Fibroblast of skin of scalp (primary cell): ENCODE data around the gene GNAQ.

Experiments
- DNase-seq: peaks from one replicate; pipeline ENCODE4 v3.0.0-alpha.2; 2013

Gene GNAQ

DNA sequence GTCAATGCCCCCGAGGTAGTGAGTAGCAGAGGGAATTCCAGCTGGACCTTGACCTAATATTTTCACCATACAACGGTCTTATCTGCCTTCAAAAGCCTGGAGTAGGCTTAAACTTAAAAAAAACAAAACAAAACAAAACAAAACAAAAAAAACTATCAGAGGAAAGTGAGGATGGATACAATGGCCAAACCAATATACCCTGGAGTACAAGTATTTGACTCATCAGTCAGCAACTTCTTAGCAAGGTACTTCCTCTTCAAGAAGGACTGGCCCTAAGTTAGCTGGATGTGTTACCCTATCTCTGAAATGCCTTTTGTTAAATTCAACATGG lies 222.9 kb downstream of the GNAQ start:
- DNase-seq: no peak

DNA sequence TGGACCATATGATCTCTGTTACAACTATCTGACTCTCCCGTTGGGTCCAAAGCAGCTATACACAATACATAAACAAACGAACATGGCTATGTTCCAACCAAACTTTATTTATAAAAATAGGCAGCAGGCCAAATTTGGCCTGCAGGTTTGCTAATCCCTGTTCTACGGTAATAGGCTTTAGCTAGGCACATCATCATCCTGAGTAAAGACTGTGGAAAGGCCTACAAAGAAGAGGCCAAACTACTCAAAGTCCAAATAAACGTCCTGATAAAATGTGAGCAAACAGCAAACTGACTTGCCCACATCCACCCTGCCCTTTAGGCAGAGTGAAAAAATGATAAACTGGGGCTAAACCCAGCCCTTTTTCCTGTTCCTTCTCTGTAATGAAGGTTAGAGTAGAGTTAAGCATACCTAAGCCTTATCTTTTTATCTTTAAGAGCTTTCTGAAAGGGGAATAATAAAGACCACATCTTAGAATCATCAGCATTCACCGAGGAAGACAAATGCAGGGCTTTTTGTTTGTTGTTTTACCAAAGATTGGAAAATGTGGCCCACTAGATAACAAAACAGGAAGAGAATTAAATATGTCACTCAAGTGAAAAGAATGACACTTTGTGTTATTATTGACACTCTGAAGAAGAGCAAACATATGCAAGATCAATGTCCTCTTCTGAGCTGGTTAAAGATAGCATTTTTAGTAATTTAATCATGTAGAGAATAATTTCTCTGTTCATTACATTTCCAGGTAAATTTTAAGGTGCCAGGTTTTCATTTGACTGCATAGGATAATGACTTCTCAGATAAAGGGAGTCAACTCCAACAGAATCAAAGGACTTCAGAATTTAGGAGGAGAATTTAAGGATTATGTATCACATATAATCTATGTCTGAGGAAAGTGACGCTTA lies 223.5 kb downstream of the GNAQ start:
- DNase-seq: no peak

DNA sequence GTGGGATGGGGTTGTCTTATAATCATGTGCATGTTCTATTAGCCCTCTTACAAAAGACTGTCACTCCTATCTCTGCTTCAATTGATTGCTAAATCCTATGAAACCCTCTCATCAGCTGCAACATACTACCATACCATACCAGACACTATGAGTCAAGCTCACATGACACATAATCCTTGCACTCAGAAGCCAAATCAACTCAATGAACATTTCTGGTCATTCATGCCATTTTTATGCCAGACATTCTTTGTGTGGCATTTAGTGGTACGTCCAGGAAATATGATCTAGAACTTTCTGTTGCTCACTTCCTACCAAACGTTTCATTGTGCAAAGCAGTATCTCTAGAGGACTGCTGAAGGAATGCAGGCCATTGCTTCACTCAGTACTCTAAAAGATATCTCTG lies 224.3 kb downstream of the GNAQ start:
- DNase-seq: peak; percentile 94

DNA sequence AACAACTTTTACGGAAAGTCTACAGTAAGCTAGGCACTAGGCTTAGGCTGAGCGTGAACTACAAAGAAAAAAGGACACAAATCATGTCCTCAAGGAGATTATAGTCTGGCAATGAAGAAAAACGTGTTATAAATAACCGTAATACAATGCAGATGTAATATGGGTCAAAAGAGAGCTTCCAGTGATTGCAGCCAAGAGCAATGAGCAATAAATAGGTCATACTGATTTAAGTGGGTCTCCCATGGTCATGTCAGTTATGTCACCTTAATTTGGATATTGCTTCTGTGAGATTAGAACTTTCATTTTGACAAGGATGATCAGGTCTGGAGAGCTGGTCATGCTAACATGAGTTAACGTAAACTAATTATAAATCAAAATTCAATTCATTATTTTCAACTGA lies 224.9 kb downstream of the GNAQ start:
- no peak for DNase-seq

DNA sequence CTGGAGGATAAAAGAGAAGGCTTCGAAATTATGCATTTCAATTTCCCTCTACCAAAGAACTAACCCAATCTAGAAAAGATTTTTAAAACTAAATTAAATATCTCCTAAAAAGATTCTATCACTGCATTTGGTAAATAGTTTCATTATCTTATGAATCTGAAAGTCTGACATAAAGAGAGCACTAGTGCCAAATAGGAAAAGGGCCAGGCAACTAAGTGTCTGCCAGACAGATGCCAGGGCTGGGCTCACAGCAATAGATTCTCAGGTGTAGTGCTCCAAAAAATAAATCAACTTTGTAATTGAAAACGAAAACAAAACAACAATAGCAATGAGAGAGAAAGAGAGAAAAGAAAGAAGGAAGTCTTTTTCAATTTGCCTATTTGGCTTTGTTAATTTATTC lies 225.8 kb downstream of the GNAQ start:
- no peak for DNase-seq

DNA sequence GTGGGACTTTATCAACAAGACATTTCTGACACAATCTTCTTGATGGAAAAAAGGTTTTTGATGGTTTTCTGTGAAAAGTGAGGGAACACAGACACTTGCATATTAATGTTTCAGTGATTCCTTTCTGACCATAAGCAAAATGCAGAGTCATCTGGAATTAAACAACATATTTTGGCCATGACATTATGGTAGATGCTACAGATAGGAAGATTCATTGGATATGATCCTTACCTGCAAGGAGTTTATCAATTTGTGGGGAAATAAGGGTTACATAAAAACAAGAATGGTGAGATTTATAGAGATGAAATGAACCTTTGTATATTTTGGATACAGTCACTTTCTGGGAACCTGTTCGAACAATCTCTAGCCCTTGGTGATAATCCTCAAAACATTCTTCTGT lies 228.2 kb downstream of the GNAQ start:
- no peak for DNase-seq

DNA sequence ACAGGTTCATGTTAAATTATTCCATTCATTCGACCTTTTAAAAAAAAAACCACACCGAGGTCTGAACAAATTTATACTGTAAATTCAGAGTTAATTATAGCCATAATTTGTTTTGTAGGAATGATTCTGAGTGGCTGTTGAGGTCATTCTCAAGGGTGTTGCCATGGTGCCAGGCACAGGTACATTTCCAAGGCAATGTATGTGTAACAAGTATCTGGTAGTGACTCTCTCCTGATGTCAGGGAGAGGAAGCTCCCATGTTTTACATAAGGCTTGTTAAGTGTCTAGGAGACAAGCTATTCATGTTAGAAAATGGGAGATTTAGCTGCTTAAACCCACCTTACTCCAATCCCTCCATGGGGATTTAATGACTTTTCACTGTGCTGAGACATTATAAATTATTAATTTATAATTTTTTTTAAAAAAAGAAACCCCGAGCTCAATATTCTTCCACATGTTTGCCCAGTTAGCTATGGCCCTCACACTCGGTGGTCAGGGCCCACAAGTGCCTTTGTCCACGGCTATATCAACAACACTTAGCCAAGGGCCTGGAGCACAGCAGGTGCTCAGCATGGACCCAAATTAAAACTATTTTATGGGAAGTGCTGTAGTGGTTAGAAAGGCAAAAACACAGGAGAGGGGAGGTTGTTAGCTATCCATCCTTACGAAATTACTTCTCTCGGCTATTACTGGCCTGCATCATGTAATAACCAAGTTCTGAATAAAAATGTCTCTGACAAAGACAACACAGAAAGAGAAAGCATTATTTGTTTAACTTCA lies 228.9 kb downstream of the GNAQ start:
- no peak for DNase-seq

DNA sequence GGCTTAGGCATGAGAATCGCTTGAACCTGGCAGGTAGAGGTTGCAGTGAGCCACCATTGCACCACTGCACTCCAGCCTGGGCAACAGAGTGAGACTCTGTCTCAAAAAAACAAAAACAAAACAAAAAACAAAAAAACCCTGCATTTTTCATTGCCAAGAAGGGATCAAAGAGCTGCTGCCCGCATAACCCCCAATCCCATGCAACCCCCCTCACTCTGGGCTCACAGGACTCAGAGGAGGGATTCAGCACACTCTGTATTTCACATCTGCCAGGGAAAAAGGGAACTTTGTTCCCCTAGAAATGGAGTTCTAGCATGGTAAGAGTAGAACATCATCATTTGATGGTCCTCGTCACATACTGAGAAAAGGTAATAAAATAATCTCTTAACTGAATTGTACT lies 229.5 kb downstream of the GNAQ start:
- no peak for DNase-seq

DNA sequence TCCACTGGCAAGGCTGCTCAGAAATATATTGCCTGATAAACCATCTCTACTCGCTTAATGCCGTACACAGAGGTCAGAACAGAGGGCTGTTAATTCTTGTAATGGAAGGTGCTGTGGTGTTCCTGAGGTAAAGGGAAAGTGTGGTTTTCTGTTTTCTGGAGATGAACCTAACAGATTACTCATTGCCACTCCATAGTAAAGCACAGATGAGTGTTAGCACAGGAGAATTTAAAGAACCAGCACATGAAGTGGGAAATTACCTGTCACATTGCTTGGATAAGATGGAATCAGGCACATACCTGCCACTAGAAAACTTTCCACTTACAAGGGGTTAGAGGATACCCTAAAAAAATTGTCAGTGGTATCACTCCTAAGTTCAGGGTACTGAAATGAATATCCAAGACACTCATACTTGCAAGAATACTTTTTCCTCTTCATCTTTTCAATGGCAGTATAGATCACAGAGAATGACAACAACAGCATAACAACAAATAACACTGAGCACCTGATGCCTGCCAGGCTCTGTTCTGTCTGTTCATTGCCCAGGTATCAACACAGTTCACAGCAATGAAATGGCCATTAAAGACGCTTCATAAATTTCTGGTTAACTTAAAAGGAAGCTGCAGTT lies 230.6 kb downstream of the GNAQ start:
- no peak for DNase-seq

DNA sequence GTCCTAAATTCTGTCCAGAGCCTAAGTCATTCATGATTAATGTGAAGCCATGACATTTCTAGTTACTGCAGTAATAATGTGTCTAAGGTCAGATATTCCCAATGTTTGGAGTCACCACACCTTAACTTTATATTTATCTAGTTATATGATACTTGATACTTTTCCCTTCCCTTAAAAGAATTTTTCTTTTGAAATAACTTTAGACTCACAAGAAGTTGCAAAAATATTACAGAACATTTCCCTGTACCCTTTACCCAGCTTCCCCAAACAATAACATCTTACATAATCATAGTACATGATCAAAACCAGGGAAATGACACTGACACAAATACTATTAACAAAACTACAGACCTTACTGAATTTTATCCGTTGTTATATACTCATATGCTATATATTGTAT lies 233.5 kb downstream of the GNAQ start:
- no peak for DNase-seq

DNA sequence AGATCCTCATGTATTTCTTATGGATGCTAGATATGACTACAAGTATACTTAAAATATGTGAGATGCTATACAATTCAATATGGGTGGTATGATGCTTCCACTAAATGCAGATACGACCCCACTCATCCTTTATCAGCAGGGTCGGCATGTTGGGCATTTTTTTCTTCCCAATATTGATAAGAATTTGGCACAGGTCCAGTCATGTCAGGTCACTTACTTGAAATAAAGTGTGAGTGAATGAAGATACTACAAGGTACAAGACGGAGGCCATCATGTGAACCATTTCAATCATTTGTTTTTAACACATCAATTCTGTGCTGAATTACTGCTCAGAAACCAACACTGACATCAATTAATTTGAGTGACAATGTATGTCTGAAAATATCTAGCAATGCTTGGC lies 236.6 kb downstream of the GNAQ start:
- DNase-seq: no peak

DNA sequence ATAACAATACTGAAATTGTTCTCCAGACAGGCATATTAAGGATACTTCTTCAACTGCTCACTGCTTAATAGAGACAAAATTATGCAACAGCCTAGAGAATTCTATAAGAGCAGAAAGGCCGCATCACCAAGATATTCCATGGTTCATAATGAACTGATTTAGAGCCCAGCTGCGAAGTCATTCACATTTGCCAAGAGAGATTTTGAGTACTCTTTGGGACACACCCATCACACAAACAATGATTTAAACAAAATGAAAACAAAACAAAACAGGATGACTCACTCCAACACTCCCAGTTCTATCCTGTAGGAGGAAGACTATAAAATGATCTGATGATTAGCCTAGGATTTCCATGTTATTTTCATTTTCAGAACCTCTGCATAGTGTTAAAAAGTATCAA lies 237.8 kb downstream of the GNAQ start:
- DNase-seq: peak; percentile 37

DNA sequence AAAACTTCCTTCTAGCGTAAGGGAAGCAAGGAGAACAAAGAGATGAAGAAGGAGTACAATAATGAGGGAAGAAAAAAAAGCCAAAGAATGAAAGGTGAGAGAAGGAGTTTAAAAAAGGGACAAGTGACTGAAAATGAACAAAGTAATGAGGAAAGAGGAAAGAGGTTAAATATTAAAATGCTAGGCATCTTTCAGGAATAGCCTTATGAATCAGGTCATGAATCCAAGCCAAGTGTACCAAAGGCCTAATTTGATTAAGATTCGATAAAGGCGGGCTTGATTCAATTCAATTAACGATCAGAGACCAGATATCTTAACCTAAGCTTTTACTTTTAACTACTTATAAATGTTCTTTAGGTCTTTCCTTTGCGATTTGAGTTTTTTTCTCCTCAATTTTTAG lies 241.7 kb downstream of the GNAQ start:
- no peak for DNase-seq

DNA sequence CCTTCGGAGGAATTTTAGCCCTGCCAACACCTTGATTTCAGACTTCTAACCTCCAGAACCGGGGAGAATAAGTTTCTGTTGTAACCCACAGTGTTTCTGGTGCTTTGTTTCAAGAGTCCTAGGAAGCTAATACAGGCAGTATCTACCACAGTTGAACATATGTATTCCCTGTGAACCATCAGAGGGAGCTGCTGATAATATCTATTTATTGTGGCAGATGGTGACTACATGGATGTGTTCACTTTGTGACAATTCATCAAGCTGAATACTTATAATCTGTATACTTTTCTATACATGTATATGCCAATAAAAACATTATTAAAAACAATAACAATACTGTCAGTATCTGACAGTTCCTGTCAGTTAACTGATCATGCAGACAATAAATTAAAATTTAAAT lies 246.3 kb downstream of the GNAQ start:
- no peak for DNase-seq

DNA sequence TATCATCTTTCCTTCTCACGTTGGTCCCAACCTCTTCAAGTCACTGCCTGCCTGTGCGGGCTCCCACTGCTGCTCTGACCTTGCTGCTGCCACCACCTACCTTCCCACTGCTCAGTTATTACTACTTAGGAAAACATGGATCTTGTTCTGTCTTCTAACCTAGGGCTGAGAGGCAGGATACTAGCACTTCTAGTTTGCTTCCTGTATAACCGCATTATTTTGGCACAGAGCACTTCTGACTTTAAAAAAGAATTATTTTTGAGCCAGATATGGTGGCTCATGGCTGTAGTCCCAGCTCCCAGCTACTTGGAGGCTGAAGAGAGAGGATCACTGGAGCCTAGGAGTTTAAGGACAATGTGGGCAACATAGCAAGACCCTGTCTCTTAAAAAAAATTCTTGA lies 248.1 kb downstream of the GNAQ start:
- no peak for DNase-seq

DNA sequence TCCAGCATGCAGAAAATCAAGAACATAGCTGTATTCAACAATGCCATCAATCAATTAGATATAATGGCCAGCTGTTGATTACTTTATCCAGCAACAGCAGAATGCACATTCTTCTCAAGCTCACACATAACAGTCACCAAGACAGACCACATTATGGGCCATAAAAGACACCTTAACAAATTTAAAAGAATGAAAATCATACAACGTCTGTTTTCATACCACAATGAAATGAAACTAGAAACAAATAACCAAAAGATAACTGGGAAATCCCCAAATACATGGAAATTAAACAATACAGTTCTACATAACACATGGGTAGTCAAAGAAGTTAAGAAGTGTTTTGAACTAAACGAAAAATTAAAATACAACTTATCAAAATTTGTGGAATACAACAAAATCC lies 252.6 kb downstream of the GNAQ start:
- no peak for DNase-seq

DNA sequence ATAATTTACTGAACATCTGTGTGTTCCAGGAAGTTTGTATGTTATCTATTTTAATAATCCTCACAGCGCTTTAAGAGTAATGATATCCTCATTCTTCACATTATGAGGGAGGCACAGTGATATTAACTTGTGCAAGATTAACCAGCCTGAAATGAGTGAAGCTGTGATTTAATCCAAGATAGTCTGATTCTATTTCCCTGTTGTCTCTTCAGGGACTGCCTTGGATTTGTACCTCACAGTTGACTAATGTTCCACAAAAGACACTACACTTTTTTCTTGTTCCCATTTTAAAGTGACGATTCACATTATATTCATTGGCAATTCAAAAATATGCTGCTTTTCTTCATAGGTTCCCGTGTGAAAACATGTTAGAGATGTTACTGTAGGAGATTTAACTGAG lies 258.2 kb downstream of the GNAQ start:
- DNase-seq: no peak

DNA sequence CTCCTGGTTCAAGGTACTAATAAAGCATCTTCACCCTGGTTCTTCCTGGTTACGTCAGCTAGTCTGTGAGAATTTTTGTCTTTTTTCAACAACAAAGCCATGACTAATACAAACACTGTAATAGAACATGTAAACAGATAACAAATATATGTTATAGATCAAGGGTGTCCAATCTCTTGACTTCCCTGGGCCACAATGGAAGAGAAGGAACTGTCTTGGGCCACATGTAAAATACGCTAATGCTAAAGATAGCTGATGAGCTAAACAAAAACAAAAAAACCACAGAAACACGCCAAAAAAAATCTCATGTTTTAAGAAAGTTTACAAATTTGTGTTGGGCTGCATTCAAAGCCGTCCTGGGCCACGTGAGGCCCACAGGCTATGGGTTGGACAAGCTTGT lies 259.0 kb downstream of the GNAQ start:
- DNase-seq: no peak

DNA sequence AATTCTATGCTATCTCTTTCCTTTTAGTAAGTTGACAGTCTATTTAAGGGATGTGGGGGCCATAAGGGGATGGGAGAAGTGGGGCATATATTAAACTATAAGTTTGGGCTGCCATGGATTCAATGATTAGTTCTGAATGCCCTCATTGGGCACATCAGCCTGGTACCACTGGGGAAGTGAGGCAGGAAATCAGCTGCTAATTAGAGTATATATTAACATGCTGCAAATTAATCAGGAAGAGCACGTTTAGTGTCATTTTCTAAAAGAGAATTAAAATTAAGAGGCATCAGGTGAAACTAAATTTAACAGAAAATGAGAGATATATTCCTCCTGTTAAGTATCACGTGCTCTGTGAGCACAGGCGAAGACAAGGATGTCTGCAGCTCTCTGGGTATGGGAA lies 260.4 kb downstream of the GNAQ start:
- DNase-seq: no peak

DNA sequence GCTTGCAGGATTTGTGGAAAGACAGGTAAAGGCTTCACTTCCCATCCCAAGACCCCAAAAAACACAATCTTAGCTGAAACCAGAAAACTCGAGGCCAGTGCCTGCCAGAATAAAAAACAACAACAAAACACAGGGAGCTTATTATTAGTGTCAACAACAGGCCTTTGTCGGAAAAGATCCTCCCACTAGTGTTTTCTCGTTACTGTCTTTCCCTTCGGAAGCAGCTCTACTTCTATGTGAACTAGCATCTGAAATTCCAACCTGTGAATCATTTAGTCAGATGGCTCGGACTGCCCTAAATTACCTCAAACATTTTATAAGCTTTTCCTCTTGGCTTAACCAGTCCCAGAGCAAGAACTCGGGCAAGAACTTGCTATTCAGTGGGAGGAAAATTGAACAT lies 261.3 kb downstream of the GNAQ start:
- no peak for DNase-seq

DNA sequence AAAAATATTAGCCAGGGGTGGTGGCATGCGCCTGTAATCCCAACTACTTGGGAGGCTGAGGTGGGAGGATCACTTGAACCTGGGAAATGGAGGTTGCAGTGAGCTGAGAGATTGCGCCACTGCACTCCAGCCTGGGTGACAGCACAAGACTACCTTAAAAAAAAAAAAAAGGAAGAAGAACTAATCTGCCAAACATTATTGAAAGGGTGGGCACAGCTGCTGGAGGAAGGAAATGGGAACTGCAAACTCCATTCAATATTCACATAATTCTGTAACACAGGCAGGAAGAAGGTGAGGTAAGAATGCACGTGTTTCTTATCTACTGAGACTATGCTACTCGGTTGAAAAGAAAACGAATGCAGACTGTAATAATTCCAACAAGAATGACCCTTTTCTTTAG lies 262.4 kb downstream of the GNAQ start:
- no peak for DNase-seq

DNA sequence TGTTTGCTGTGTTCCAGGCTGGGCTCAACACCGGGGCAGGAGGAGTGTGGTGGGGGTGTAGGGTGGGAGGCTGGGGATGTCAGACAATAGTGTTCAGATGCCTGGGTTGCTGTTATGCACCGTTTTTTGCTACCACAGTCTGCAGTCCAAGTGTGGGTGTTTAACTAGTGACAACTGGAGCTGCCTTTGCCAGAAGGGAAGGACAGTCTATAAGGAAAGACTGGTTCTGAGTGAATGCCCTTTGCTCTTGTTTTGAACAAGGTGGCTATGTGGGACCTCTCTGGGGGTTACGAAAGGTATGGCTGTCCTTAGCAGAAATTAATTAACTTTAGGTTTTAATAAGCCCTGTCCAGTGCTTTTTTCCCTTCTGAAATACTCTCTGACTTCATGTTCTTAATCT lies 265.0 kb downstream of the GNAQ start:
- DNase-seq: no peak

DNA sequence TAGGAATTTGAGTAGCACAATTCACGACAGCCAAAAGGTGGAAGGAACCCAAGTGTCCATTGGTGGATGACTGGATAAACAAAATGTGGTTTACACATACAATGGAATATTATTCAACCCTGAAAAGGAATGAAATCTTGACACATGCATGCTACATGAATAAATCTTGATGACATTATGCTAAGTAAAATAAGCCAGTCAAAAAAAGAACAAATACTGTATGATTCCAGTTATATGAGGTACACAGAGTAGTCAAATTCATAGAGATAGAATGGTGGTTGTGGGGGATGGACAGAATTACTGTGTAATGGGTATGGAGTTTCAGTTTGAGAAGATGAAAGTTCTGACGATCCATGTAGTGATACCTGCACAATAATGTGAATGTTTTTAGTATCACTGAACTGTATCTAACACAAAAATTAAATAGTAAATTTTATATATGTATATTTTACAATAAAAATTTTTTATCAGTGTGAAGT lies 265.8 kb downstream of the GNAQ start:
- DNase-seq: no peak
